PFSK-1 (cell line): ENCODE measurements around the gene RAP1A. TPM values are rescaled to one million over a fixed set of nuclear protein-coding genes. Genes with fewer than 3 reads are reported as not detected.
A peak's percentile ranks its signal among the peaks of the same experiment; 100 is the strongest.

Source experiments
- FOXP2 ChIP-seq: optimal IDR thresholded peaks from 2 replicates; pipeline ENCODE3; 2011; ENCODE audit warnings: borderline replicate concordance, control low read depth, inconsistent platforms; ENCODE audit not compliant: insufficient read depth; ENCODE audit errors: extremely low read length, extremely low read depth
- POLR2AphosphoS5 ChIP-seq: IDR thresholded peaks from 2 replicates; pipeline ENCODE4 v1.6.1; 2012; ENCODE audit warnings: low read depth, mild to moderate bottlenecking, control low read depth, low read length, moderate library complexity
- SIN3A ChIP-seq: IDR thresholded peaks from 2 replicates; pipeline ENCODE4 v1.6.1; 2012; ENCODE audit warnings: mild to moderate bottlenecking, low read length, moderate library complexity, borderline replicate concordance; ENCODE audit not compliant: insufficient read depth
- TAF1 ChIP-seq: IDR thresholded peaks from 2 replicates; pipeline ENCODE4 v1.6.1; 2012; ENCODE audit warnings: low read length, control low read depth, borderline replicate concordance; ENCODE audit not compliant: insufficient read depth
- polyA plus RNA-seq: library from polyadenylated mRNA; unstranded; fragments of >200 nt; gene quantifications from one replicate; pipeline ENCODE4 v1.2.1, GENCODE V29; 2012; ENCODE audit warnings: low read depth, missing spikeins; ENCODE audit not compliant: insufficient read length
- TF ChIP-seq, protein P1 (sequence below), 2 experiments: IDR thresholded peaks; 2 replicates each; pipeline versions ENCODE4 v1.6.1 to v1.8.0; 2011 to 2012; ENCODE audit warnings: low read depth in 2 of 2, low read length in 2 of 2, control low read depth in 1 of 2, inconsistent platforms in 1 of 2, mild to moderate bottlenecking in 1 of 2, moderate library complexity in 1 of 2; ENCODE audit not compliant: insufficient read depth in 1 of 2

The RAP1A gene
- polyA plus RNA-seq, result 41.4 TPM

DNA sequence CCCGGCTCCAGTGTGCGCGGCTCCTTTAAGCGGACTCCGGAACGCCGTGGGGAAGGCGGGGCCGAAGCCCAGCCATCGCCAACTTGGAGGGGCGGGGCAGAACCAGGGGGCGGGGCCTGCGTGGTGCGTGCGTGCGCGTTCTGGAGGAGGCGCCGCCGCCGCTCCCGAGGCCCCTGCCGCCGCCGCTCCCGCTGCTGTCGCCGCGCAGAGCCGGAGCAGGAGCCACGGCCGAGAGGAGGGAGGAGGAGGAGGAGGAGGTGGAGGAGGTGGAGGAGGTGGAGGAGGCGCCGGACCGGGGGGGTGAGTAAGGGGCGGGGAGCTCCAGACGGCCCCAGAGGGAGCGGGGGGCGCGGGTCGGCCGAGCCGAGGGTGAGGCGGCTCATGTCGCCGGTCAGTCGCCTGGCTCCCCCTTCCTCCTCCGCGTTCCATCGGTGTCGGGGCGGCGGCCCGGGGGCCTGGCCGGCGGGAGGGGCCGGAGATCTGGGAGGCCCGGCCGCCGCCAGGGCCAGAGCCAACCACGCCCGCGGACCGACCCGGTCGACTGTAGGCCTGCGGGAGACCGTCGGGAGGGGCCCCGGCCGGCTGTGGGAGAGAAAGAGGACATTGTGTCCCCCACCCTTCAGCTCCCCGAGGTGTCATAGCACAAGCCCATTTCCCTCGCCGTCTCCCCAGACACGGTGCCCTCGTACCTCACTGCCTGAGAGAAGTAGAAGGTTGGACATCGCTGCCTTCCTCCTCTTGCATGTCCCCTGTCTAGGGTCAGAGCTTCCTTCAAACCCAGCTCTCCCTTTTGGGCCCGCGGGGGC, at the start of gene RAP1A:
Gene RAP1A (plus strand): TSS at position 155 of the 806 bp plus-strand sequence. CDS start 71,572 bp downstream, outside the sequence.
- TF ChIP-seq, protein P1, sequence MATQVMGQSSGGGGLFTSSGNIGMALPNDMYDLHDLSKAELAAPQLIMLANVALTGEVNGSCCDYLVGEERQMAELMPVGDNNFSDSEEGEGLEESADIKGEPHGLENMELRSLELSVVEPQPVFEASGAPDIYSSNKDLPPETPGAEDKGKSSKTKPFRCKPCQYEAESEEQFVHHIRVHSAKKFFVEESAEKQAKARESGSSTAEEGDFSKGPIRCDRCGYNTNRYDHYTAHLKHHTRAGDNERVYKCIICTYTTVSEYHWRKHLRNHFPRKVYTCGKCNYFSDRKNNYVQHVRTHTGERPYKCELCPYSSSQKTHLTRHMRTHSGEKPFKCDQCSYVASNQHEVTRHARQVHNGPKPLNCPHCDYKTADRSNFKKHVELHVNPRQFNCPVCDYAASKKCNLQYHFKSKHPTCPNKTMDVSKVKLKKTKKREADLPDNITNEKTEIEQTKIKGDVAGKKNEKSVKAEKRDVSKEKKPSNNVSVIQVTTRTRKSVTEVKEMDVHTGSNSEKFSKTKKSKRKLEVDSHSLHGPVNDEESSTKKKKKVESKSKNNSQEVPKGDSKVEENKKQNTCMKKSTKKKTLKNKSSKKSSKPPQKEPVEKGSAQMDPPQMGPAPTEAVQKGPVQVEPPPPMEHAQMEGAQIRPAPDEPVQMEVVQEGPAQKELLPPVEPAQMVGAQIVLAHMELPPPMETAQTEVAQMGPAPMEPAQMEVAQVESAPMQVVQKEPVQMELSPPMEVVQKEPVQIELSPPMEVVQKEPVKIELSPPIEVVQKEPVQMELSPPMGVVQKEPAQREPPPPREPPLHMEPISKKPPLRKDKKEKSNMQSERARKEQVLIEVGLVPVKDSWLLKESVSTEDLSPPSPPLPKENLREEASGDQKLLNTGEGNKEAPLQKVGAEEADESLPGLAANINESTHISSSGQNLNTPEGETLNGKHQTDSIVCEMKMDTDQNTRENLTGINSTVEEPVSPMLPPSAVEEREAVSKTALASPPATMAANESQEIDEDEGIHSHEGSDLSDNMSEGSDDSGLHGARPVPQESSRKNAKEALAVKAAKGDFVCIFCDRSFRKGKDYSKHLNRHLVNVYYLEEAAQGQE (IDR thresholded peaks at IDR 0.05; ENCODE audit: insufficient read depth in 1 of 2, low read depth in 2 of 2, low read length in 2 of 2), result no peak
- TF ChIP-seq FOXP2, result peak; percentile 26
- TF ChIP-seq POLR2AphosphoS5, result peak; percentile 77
- TF ChIP-seq TAF1, result 0 out of 2 replicates have a peak, but pooled peaks have one; percentile 30
- TF ChIP-seq SIN3A, result peak; percentile 13; the same call in 1 of the 2 replicates

DNA sequence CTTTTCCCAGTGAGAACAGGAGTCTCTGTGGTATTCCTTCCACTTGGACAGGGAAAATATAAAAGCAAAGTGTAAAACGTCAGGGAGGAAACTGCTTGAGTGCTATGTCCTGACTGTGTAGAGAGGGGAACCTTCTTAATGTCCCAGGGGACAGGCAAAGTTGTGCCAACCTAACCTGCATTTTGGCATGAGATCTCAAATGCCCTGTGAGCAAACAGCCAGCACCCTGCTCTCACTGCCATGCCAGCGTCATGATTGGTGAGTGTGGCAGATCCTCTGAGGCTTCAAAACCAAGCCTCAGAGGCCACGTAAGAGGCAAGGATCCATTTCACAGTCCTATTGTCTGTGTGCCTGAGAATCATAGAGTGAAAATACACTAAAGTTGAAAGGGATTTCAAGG, 49.7 kb upstream of the RAP1A start:
- TF ChIP-seq POLR2AphosphoS5, result no peak

DNA sequence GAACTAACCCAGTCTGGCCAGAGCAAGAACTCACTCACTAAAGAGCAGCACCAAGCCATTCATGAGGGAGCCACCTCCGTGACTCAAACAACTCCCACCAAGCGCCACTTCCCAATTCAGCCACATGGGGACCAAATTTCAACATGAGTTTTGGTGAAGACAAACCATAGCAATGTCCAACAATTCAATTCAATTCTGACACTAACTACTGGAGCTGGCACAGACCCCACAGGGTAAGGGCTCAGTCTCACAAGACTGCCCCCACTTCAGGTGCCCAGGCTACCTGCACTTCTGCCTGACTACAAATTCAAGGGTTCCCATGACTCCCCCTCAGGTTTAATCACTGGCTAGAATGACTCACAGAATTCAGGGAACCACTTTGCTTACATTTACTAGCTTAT, 48.8 kb upstream of the RAP1A start:
- TF ChIP-seq TAF1 (no peak), POLR2AphosphoS5 (no peak), FOXP2 (no peak), SIN3A (no peak)
- TF ChIP-seq, protein P1 (IDR thresholded peaks at IDR 0.05; ENCODE audit: insufficient read depth in 1 of 2, low read depth in 2 of 2, low read length in 2 of 2), result no peak

DNA sequence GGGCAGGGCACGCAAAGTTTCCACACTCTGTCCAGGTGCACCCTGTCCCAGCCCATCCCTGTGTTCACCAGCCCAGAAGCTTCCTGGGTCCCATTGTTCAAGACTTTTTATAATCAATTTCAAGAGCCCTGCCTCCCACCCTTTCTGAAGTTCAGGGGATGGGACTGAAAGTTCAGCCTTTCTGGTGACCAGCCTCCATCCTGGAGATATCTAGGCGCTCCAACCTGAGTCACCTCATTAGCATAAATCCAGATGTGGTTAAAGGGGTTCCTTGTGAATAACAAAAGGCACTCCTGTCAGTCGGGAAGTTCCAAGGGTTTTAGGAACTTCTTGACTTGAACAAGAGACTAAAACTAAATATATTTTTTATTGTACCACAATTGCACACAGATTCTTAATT, 48.4 kb upstream of the RAP1A start:
- TF ChIP-seq, protein P1 (IDR thresholded peaks at IDR 0.05; ENCODE audit: insufficient read depth in 1 of 2, low read depth in 2 of 2, low read length in 2 of 2), result no peak
- TF ChIP-seq FOXP2 (no peak), POLR2AphosphoS5 (no peak), SIN3A (no peak), TAF1 (no peak)

DNA sequence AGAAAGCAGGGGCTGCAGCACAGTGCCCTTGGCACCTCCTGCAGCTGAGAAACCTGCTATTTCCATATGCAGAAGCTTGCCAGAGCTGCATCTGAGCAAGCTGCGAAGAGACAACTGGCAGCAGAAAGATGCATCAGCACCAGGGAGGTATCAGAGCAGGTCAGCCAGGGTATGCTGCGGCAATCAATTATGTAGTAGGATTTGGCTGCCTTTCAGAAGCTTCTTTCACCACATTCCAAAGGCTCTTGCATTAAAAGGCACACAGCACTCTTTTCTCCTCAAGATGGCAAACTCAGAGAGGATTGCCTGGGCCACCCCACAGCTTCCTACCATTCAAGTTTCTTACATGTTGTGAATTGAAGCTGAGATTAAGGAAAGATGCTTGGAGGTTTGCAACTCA, 47.6 kb upstream of the RAP1A start:
- no peak for TF ChIP-seq FOXP2

DNA sequence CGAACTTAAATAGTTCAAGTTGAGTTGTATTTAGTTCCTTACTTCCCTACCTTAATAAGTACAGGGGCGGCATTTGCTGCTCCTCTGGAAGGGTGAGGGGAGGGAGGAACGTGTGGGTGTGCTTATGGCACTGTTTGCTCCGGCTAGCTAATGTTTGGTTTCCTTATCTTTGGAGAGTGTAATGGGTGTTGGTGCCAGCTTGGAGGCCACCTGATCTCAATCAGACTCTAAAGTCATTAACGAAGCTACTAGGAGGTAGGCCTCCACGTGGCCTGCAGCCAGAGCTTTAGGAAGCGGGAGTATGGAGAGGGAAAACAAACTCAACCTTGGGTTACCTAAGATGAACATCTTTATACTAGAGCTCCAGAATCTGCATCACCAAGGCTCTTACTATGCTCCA, 43.0 kb upstream of the RAP1A start:
- TF ChIP-seq, protein P1 (IDR thresholded peaks at IDR 0.05; ENCODE audit: insufficient read depth in 1 of 2, low read depth in 2 of 2, low read length in 2 of 2), result no peak
- TF ChIP-seq SIN3A (no peak), POLR2AphosphoS5 (no peak), TAF1 (no peak), FOXP2 (no peak)
